Large intestine (tissue), 3 donors: Measurements from ENCODE around the gene C16orf74. TPM values are rescaled to one million over a fixed set of nuclear protein-coding genes. Genes with fewer than 3 reads are reported as not detected.

Experiments
- DNase-seq, 2 donors: peaks; one replicate each; pipeline versions ENCODE4 v3.0.0 to v3.0.0-alpha.2; 2013
- H3K27ac ChIP-seq: one replicate; pipeline ENCODE4 v1.5.1; 2013; ENCODE audit warnings: low read length
- H3K27me3 ChIP-seq: 2 replicates; pipeline ENCODE4 v1.6.1; 2013; ENCODE audit warnings: low read length; ENCODE audit not compliant: control insufficient read depth, insufficient read depth
- H3K36me3 ChIP-seq: 2 replicates; pipeline ENCODE4 v1.6.1; 2013; ENCODE audit warnings: low read length; ENCODE audit not compliant: control insufficient read depth, insufficient read depth
- H3K4me1 ChIP-seq: one replicate; pipeline ENCODE4 v1.6.1; 2013; ENCODE audit warnings: low read length; ENCODE audit not compliant: control insufficient read depth, insufficient read depth
- H3K4me3 ChIP-seq: one replicate; pipeline ENCODE4 v1.5.1; 2013; ENCODE audit warnings: low read length
- H3K9me3 ChIP-seq: one replicate; pipeline ENCODE4 v1.6.1; 2013; ENCODE audit warnings: mild to moderate bottlenecking, low read depth, low read length, moderate library complexity; ENCODE audit not compliant: control insufficient read depth
- WGBS: methylation state at CpG from one replicate; pipeline ENCODE4 v1.1.5; 2013; ENCODE audit warnings: low lambda C conversion rate; ENCODE audit not compliant: insufficient coverage; 5-methylcytosine and 5-hydroxymethylcytosine counted together
- polyA plus RNA-seq: library from polyadenylated mRNA; unstranded; fragments of 120-200 nt; gene quantifications from one replicate; pipeline ENCODE4 v1.2.1, GENCODE V29; 2013

The C16orf74 gene
- polyA plus RNA-seq, 1 donor = 6.6 TPM

- no peak for DNase-seq
- no CpG with 5 or more reads among the region's 15 CpGs for WGBS
- Histone ChIP-seq H3K27me3 (peaks cover 38% of the 10 kb centered on the region), H3K4me3 (no peak overlapping the region), H3K27ac (no peak overlapping the region), H3K36me3 (no peaks in the 10 kb centered on the region), H3K9me3 (peaks cover 6% of the 10 kb centered on the region), H3K4me1 (peaks cover 22% of the 10 kb centered on the region)
Observed at GRCh38 chr16:85751698-85752501, 1.0 kb upstream of the C16orf74 start.

- Histone ChIP-seq H3K4me1 (peaks cover 22% of the 10 kb centered on the region), H3K27me3 (peaks cover 42% of the 10 kb centered on the region), H3K4me3 (peak overlapping the region; percentile 51), H3K36me3 (no peaks in the 10 kb centered on the region), H3K9me3 (peaks cover 6% of the 10 kb centered on the region), H3K27ac (no peak overlapping the region)
- DNase-seq = peak; percentile 34 to 66
- no CpG with 5 or more reads among the region's 51 CpGs for WGBS
Observed at GRCh38 chr16:85750146-85750826, 610 bp downstream of the C16orf74 start.

DNA sequence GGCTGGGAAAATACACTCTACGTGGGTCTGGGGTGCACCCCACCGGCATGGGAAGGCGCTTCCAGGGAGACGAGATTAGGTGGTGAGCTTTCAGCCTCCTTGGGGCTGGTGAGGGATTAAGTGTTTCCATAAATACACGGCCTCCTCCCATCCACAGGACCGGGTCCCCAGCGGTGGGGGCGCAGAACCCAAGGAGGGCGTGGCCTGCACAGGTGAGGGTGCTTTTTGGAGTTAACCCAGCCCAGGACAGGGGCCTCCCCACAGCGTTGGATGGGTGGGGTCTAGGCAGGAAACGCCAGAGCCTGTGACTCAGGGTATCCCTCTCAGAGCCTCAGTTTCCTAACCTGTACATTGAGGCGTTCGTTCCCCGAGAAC is 1.1 kb downstream of the C16orf74 start:
- H3K27me3 ChIP-seq = peaks cover 42% of the 10 kb centered on the region
- DNase-seq = no peak
- peaks cover 22% of the 10 kb centered on the region for H3K4me1 ChIP-seq
- no peak overlapping the region for H3K27ac ChIP-seq
- no CpG with 5 or more reads among the region's 14 CpGs for WGBS
- peaks cover 6% of the 10 kb centered on the region for H3K9me3 ChIP-seq
- no peaks in the 10 kb centered on the region for H3K36me3 ChIP-seq
- peak overlapping the region; percentile 51 for H3K4me3 ChIP-seq

- no peak for DNase-seq
- no CpG with 5 or more reads among the region's 13 CpGs for WGBS
- H3K9me3 ChIP-seq = peaks cover 6% of the 10 kb centered on the region
- peaks cover 11% of the 10 kb centered on the region for H3K4me1 ChIP-seq
- H3K4me3 ChIP-seq = no peak overlapping the region
- no peak overlapping the region for H3K27ac ChIP-seq
- peaks cover 26% of the 10 kb centered on the region for H3K27me3 ChIP-seq
- H3K36me3 ChIP-seq = no peaks in the 10 kb centered on the region
Observed at GRCh38 chr16:85746460-85747215, 4.3 kb downstream of the C16orf74 start.

DNA sequence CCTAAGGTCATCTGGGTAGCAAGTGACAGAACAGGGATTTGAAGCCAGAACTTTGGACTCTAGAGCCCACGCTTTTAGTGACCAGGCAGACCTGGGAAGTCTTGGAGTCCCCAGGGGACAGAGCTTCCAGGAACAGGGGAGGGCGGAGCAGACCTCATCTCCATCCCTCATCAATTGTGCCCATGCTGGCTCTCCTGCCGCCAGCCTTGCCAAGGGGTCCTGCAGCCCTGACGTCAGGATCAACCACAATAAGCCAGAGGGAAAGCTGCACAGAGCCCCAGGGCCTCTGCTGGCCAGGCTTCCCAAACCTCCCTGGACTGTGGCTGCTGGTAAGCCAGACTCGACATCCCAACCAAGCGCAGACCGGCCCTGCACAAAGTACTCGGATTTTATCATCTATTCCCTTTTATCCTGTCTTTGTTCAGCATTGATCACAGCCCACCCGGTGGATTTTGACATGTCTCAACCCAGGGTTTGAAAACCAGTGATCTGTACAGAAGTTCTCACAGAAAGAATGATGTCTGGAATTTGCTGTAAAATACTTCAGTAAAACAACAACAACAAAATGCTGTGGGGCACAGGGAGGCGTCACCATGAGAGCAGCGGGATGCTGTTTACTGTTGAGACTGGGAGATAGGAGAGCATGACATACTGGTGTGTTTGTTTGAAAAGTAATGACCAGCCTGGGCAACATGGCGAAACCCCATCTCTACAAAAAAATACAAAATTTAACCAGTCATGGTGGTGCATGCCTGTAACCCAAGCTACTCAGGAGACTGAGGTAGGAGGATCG is 11.8 kb downstream of the C16orf74 start:
- DNase-seq = no peak
- no peaks in the 10 kb centered on the region for H3K36me3 ChIP-seq
- no peak overlapping the region for H3K4me3 ChIP-seq
- H3K27ac ChIP-seq = no peak overlapping the region
- H3K9me3 ChIP-seq = no peaks in the 10 kb centered on the region
- no peaks in the 10 kb centered on the region for H3K27me3 ChIP-seq
- WGBS = 100% methylated on average over 1 of the region's 13 CpGs
- peaks cover 11% of the 10 kb centered on the region for H3K4me1 ChIP-seq

- 100% methylated on average over 1 of the region's 9 CpGs for WGBS
- Histone ChIP-seq H3K4me3 (no peak overlapping the region), H3K9me3 (no peaks in the 10 kb centered on the region), H3K27ac (no peak overlapping the region), H3K36me3 (no peaks in the 10 kb centered on the region), H3K27me3 (no peaks in the 10 kb centered on the region), H3K4me1 (peaks cover 25% of the 10 kb centered on the region)
- DNase-seq = no peak
Observed at GRCh38 chr16:85736921-85737320, 14.0 kb downstream of the C16orf74 start.

DNA sequence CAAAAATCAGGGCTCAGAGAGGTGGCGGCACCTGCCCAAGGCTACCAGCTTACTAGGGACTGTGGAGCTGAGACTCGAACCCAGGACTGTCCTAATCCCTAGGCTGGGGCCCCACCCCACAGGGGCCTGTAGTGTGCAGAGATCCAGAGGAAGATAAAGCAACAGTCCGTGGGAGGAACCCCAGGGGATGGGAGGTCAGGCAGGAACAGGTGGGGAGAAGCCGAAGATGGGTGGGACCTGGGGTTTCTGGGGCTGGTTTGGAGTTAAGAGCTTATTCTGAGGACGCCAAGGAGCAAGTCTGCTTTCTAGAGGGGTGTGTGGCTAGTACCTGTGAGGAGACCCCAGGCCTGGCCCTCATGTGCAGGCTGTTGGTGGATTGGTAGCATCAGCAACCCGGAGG is 14.9 kb downstream of the C16orf74 start:
- Histone ChIP-seq H3K27me3 (no peaks in the 10 kb centered on the region), H3K4me1 (peaks cover 30% of the 10 kb centered on the region), H3K4me3 (no peak overlapping the region), H3K27ac (no peak overlapping the region), H3K9me3 (no peaks in the 10 kb centered on the region), H3K36me3 (no peaks in the 10 kb centered on the region)
- no peak for DNase-seq
- WGBS = no CpG with 5 or more reads among the region's 6 CpGs

DNA sequence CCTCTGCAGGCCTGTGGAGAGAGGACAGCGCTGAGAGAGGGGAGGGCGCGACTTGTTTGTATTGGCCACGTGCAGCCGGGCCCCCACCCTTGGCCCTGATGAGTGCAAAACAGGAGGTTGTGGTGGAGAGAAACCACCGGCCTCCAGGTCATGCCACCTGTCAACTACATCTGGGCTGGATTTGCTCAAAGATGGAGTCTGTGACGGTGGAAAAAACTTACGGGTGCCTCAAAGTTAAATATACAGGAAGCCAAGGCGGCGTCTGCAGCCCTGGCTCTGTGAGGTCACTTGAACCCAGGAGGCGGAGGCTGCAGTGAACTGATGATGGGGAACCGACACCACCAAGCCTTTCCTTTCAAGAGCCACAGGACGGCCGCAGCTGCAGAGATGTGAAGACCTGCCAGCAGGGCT is 15.7 kb downstream of the C16orf74 start:
- Histone ChIP-seq H3K27me3 (no peaks in the 10 kb centered on the region), H3K27ac (no peak overlapping the region), H3K4me1 (peaks cover 38% of the 10 kb centered on the region), H3K9me3 (no peaks in the 10 kb centered on the region), H3K36me3 (no peaks in the 10 kb centered on the region), H3K4me3 (no peak overlapping the region)
- DNase-seq = no peak
- WGBS = no CpG with 5 or more reads among the region's 14 CpGs

GRCh38 chr16:85734311-85735017 is 16.4 kb downstream of the C16orf74 start:
- Histone ChIP-seq H3K4me1 (peaks cover 45% of the 10 kb centered on the region), H3K36me3 (no peaks in the 10 kb centered on the region), H3K27me3 (no peaks in the 10 kb centered on the region), H3K27ac (peak overlapping the region; percentile 89), H3K4me3 (no peak overlapping the region), H3K9me3 (no peaks in the 10 kb centered on the region)
- DNase-seq = peak in 1 of 2 donors; percentile 48
- WGBS = no CpG with 5 or more reads among the region's 10 CpGs
